HepG2 (cell line): ENCODE results near the gene TUBE1. TPM values are rescaled to one million over a fixed set of nuclear protein-coding genes. Genes with fewer than 3 reads are reported as not detected.
A peak's percentile ranks its signal among the peaks of the same experiment; 100 is the strongest.

Experiments used
- ATF3 ChIP-seq: sonication (generic); formaldehyde crosslinking; IDR thresholded peaks from 2 replicates; pipeline ENCODE4 v1.4.0; 2020; ENCODE audit warnings: missing genetic modification reagents
- CEBPG ChIP-seq: IDR thresholded peaks from 2 replicates; pipeline ENCODE4 v1.6.1; 2016
- DPF2 ChIP-seq: sonication (generic); formaldehyde crosslinking; IDR thresholded peaks from 2 replicates; pipeline ENCODE4 v1.4.0; 2020; ENCODE audit warnings: mild to moderate bottlenecking, low read depth, missing genetic modification reagents, borderline replicate concordance
- FOXO1 ChIP-seq: sonication (generic); formaldehyde crosslinking; IDR thresholded peaks from 2 replicates; pipeline ENCODE4 v1.4.0; 2020; ENCODE audit warnings: missing genetic modification reagents
- HMG20A ChIP-seq: IDR thresholded peaks from 2 replicates; pipeline ENCODE4 v1.6.1; 2016; ENCODE audit warnings: borderline replicate concordance
- KDM3A ChIP-seq: IDR thresholded peaks from 2 replicates; pipeline ENCODE4 v1.6.1; 2018; ENCODE audit warnings: low read depth, missing compliant biosample characterization
- MATR3 ChIP-seq: sonication (generic); formaldehyde crosslinking; IDR thresholded peaks from 2 replicates; pipeline ENCODE4 v1.4.0; 2020; ENCODE audit warnings: missing genetic modification reagents
- MLXIP ChIP-seq: sonication (generic); formaldehyde crosslinking; IDR thresholded peaks from 2 replicates; pipeline ENCODE4 v1.9.0; 2021; ENCODE audit warnings: missing genetic modification reagents, borderline replicate concordance
- MTF1 ChIP-seq: sonication (generic); formaldehyde crosslinking; IDR thresholded peaks from 2 replicates; pipeline ENCODE4 v1.5.0; 2020; ENCODE audit warnings: missing genetic modification reagents
- NRL ChIP-seq: sonication (generic); formaldehyde crosslinking; IDR thresholded peaks from 2 replicates; pipeline ENCODE4 v1.5.0; 2020; ENCODE audit warnings: missing genetic modification reagents, mild to moderate bottlenecking, moderate library complexity, borderline replicate concordance
- RELA ChIP-seq: sonication (generic); formaldehyde crosslinking; IDR thresholded peaks from 2 replicates; pipeline ENCODE4 v1.4.0; 2020; ENCODE audit warnings: missing genetic modification reagents
- REXO4 ChIP-seq: sonication (generic); formaldehyde crosslinking; IDR thresholded peaks from 2 replicates; pipeline ENCODE4 v1.8.0; 2022; ENCODE audit warnings: missing genetic modification reagents, mild to moderate bottlenecking, borderline replicate concordance
- SMAD1 ChIP-seq: sonication (generic); formaldehyde crosslinking; IDR thresholded peaks from 2 replicates; pipeline ENCODE4 v1.4.0; 2020; ENCODE audit warnings: missing genetic modification reagents, low read depth, mild to moderate bottlenecking, borderline replicate concordance
- SOX5 ChIP-seq: IDR thresholded peaks from 2 replicates; pipeline ENCODE4 v1.6.1; 2016; ENCODE audit warnings: borderline replicate concordance
- SRSF1 ChIP-seq: fragments of 200-400 bp; formaldehyde crosslinking; optimal IDR thresholded peaks from 2 replicates; pipeline ENCODE3; 2017; ENCODE audit warnings: mild to moderate bottlenecking, low read depth, low read length, moderate library complexity
- STAT6 ChIP-seq: sonication (generic); formaldehyde crosslinking; IDR thresholded peaks from 2 replicates; pipeline ENCODE4 v1.4.0; 2020; ENCODE audit warnings: missing genetic modification reagents, mild to moderate bottlenecking, borderline replicate concordance
- THYN1 ChIP-seq: sonication (generic); formaldehyde crosslinking; IDR thresholded peaks from 2 replicates; pipeline ENCODE4 v1.8.1; 2023; ENCODE audit warnings: low read depth, mild to moderate bottlenecking, moderate library complexity, missing genetic modification reagents, borderline replicate concordance
- ZBTB37 ChIP-seq: sonication (generic); formaldehyde crosslinking; IDR thresholded peaks from 2 replicates; pipeline ENCODE4 v1.4.0; 2020; ENCODE audit warnings: mild to moderate bottlenecking, missing genetic modification reagents
- ZFP36L2 ChIP-seq: sonication (generic); formaldehyde crosslinking; IDR thresholded peaks from 2 replicates; pipeline ENCODE4 v1.4.0; 2020; ENCODE audit warnings: missing genetic modification reagents
- ZFP37 ChIP-seq: sonication (generic); formaldehyde crosslinking; IDR thresholded peaks from 2 replicates; pipeline ENCODE4 v1.4.0; 2020; ENCODE audit warnings: missing genetic modification reagents, borderline replicate concordance
- ZFP41 ChIP-seq: sonication (generic); formaldehyde crosslinking; IDR thresholded peaks from 2 replicates; pipeline ENCODE4 v1.4.0; 2020; ENCODE audit warnings: mild to moderate bottlenecking, missing genetic modification reagents, borderline replicate concordance
- ZNF101 ChIP-seq: sonication (generic); formaldehyde crosslinking; IDR thresholded peaks from 2 replicates; pipeline ENCODE4 v1.4.0; 2020; ENCODE audit warnings: mild to moderate bottlenecking, low read depth, missing genetic modification reagents, borderline replicate concordance
- polyA plus RNA-seq, 8 experiments: library from polyadenylated mRNA; depleted of rRNA in 3 of 8; stranded (reverse) in 7 of 8; unstranded in 1 of 8; fragments of >200 nt; fragmentation: Illumina TruSeq in 4 of 8; extraction: Trizol in 4 of 8; gene quantifications; 2 replicates each; pipeline versions ENCODE4 v1.2.1 to v1.2.3, GENCODE V29; 2011 to 2016; ENCODE audit warnings: low read depth in 4 of 8, missing spikeins in 1 of 8, mixed read lengths in 1 of 8; ENCODE audit not compliant: insufficient read depth in 1 of 8
- total RNA-seq, 5 experiments: library from RNA; depleted of rRNA; stranded (reverse); fragments of >200 nt; fragmentation: Illumina TruSeq; extraction: Trizol; gene quantifications; 2 replicates each; pipeline ENCODE4 v1.2.3, GENCODE V29; 2016; ENCODE audit warnings: low read depth in 1 of 5

Gene TUBE1
- total and polyA plus RNA-seq, 2 of the 13 experiments (the other 11 are each of a cell fraction or from before 2014, with no cell fraction given): 17.3 to 22.6 TPM

GRCh38 chr6:112087136-112087911 lies at the start of gene TUBE1, which contains the start of gene FAM229B (continued):
- TF ChIP-seq SOX5 (CRISPR knock-in tag) (peak; percentile 49; the same call in 1 of the 2 replicates), ZBTB37 (CRISPR knock-in tag) (0 out of 2 replicates have a peak, but pooled peaks have one; percentile 45), REXO4 (no peak), SMAD1 (CRISPR knock-in tag) (0 out of 2 replicates have a peak, but pooled peaks have one; percentile 74), RELA (CRISPR knock-in tag) (peak; percentile 87), MATR3 (CRISPR knock-in tag) (no peak), SRSF1 (peak; percentile 45), ATF3 (no peak), HMG20A (CRISPR knock-in tag) (no peak), ZFP37 (CRISPR knock-in tag) (no peak), ZNF101 (CRISPR knock-in tag) (no peak), MTF1 (CRISPR knock-in tag) (no peak), ZFP41 (CRISPR knock-in tag) (0 out of 2 replicates have a peak, but pooled peaks have one; percentile 60), THYN1 (CRISPR knock-in tag) (no peak), CEBPG (CRISPR knock-in tag) (peak; percentile 16; the same call in 1 of the 2 replicates), KDM3A (peak; percentile 70), ZFP36L2 (CRISPR knock-in tag) (no peak), FOXO1 (peak; percentile 49; the same call in 1 of the 2 replicates), MLXIP (no peak), NRL (no peak), DPF2 (CRISPR knock-in tag) (no peak), STAT6 (0 out of 2 replicates have a peak, but pooled peaks have one; percentile 76)
